H1 (cell line): ENCODE data around the gene SPATA32. TPM values are rescaled to one million over a fixed set of nuclear protein-coding genes. Genes with fewer than 3 reads are reported as not detected.

Experiments used
- CTCF ChIA-PET: fragments of 300-600 bp; sonication (Branson Sonifier 250); formaldehyde crosslinking; loops from one replicate; lab custom pipeline; 2021; ENCODE audit not compliant: partially characterized antibody; lab: Charles Lee
- POLR2A ChIA-PET: fragments of 300-600 bp; sonication (Branson Sonifier 250); formaldehyde crosslinking; loops from one replicate; lab custom pipeline; 2021; ENCODE audit warnings: inconsistent platforms; ENCODE audit not compliant: partially characterized antibody; lab: Charles Lee
- DNase-seq, 2 experiments: peaks; one replicate each; pipeline versions ENCODE4 v3.0.0 to v3.0.0-alpha.2; 2010 to 2022; ENCODE audit warnings: low spot score in 2 of 2, low read depth in 1 of 2, mixed read lengths in 1 of 2
- FAIRE-seq: peaks from 2 replicates; lab custom pipeline; 2011; peaks lifted over from hg19 to GRCh38; lab: Jason Lieb, UNC
- H2AFZ ChIP-seq: 2 replicates; pipeline ENCODE4 v1.8.1; 2012; ENCODE audit warnings: low read length, inconsistent platforms
- H2AK5ac ChIP-seq: 2 replicates; pipeline ENCODE4 v1.6.1; 2013; ENCODE audit warnings: low read depth, low read length
- H2BK120ac ChIP-seq: replicated peaks from 2 replicates; pipeline ENCODE3; 2013; ENCODE audit warnings: low read depth, low read length, inconsistent platforms
- H2BK12ac ChIP-seq: 2 replicates; pipeline ENCODE4 v1.6.1; 2013; ENCODE audit warnings: low read depth, low read length
- H2BK15ac ChIP-seq: 2 replicates; pipeline ENCODE4 v1.6.1; 2013; ENCODE audit warnings: low read length
- H2BK20ac ChIP-seq: 2 replicates; pipeline ENCODE4 v1.6.1; 2013; ENCODE audit warnings: low read length
- H2BK5ac ChIP-seq: 2 replicates; pipeline ENCODE4 v1.6.1; 2013; ENCODE audit warnings: low read depth, low read length
- H3K14ac ChIP-seq: 2 replicates; pipeline ENCODE4 v1.6.1; 2013; ENCODE audit warnings: inconsistent platforms; ENCODE audit not compliant: insufficient read length
- H3K18ac ChIP-seq: 2 replicates; pipeline ENCODE4 v1.6.1; 2013; ENCODE audit warnings: low read length; ENCODE audit errors: extremely low read depth
- H3K23ac ChIP-seq: 2 replicates; pipeline ENCODE4 v1.6.1; 2013; ENCODE audit warnings: inconsistent platforms; ENCODE audit not compliant: insufficient read length
- H3K23me2 ChIP-seq: 2 replicates; pipeline ENCODE4 v1.6.1; 2013; ENCODE audit warnings: low read depth, low read length
- H3K27ac ChIP-seq: 2 replicates; pipeline ENCODE4 v1.6.1; 2011; ENCODE audit warnings: low read depth, low read length, inconsistent platforms
- H3K27me3 ChIP-seq, 4 experiments: replicated peaks in 1 of 4; 1 replicate in 1 of 4; 2 replicates in 3 of 4; pipeline versions ENCODE4 v1.6.1 to v1.8.1; 2011 to 2013; ENCODE audit warnings: low read length in 3 of 4, mild to moderate bottlenecking in 3 of 4, inconsistent platforms in 2 of 4, mixed read lengths in 2 of 4, moderate library complexity in 1 of 4; ENCODE audit not compliant: control insufficient read depth in 3 of 4, insufficient read depth in 3 of 4; ENCODE audit errors: extremely low read depth in 1 of 4
- H3K36me3 ChIP-seq, 4 experiments: 2 replicates each; pipeline versions ENCODE4 v1.6.1 to v1.8.1; 2011 to 2013; ENCODE audit warnings: mild to moderate bottlenecking in 4 of 4, low read length in 3 of 4, moderate library complexity in 2 of 4, control low read depth in 1 of 4, inconsistent platforms in 1 of 4; ENCODE audit not compliant: insufficient read depth in 4 of 4, control insufficient read depth in 2 of 4
- H3K4ac ChIP-seq: replicated peaks from 2 replicates; pipeline ENCODE3; 2013; ENCODE audit warnings: low read length, low read depth, mixed read lengths, inconsistent platforms; ENCODE audit not compliant: insufficient read length
- H3K4me1 ChIP-seq, 4 experiments: replicated peaks in 1 of 4; 1 replicate in 1 of 4; 2 replicates in 3 of 4; pipeline versions ENCODE4 v1.6.1 to v1.8.1; 2011 to 2013; ENCODE audit warnings: low read length in 3 of 4, inconsistent platforms in 2 of 4, mixed read lengths in 1 of 4; ENCODE audit not compliant: insufficient read depth in 4 of 4, control insufficient read depth in 3 of 4
- H3K4me2 ChIP-seq, 2 experiments: 2 replicates each; pipeline versions ENCODE4 v1.6.1 to v1.8.1; 2011 to 2013; ENCODE audit warnings: low read depth in 2 of 2, low read length in 2 of 2, control low read depth in 1 of 2, inconsistent platforms in 1 of 2, mild to moderate bottlenecking in 1 of 2; ENCODE audit not compliant: insufficient read depth in 1 of 2
- H3K4me3 ChIP-seq, 4 experiments: fragments of 200-600, 300-600 bp in 1 of 4; sonication (generic), shearing (Covaris generic), sonication (Bioruptor Twin) in 1 of 4; 2 replicates each; pipeline versions ENCODE4 v1.5.1 to v1.8.1; 2011 to 2016; ENCODE audit warnings: low read length in 4 of 4, low read depth in 3 of 4, control low read depth in 2 of 4, inconsistent platforms in 2 of 4, mild to moderate bottlenecking in 2 of 4, mixed read lengths in 1 of 4, moderate library complexity in 1 of 4; ENCODE audit not compliant: insufficient read depth in 2 of 4; ENCODE audit errors: extremely low read depth in 1 of 4
- H3K56ac ChIP-seq: replicated peaks from 2 replicates; pipeline ENCODE3; 2013; ENCODE audit warnings: low read depth, mild to moderate bottlenecking, mixed read lengths, low read length, inconsistent platforms; ENCODE audit not compliant: insufficient read length
- H3K79me1 ChIP-seq: 2 replicates; pipeline ENCODE4 v1.6.1; 2013; ENCODE audit warnings: low read depth, low read length, control low read depth
- H3K79me2 ChIP-seq, 2 experiments: 2 replicates each; pipeline versions ENCODE4 v1.6.1 to v1.8.1; 2012 to 2013; ENCODE audit warnings: low read length in 2 of 2, mild to moderate bottlenecking in 2 of 2, inconsistent platforms in 1 of 2; ENCODE audit not compliant: insufficient read depth in 2 of 2, control insufficient read depth in 1 of 2
- H3K9ac ChIP-seq, 4 experiments: replicated peaks in 1 of 4; 1 replicate in 1 of 4; 2 replicates in 3 of 4; pipeline versions ENCODE4 v1.6.1 to v1.8.1; 2011 to 2013; ENCODE audit warnings: low read depth in 3 of 4, low read length in 3 of 4, control low read depth in 2 of 4, mild to moderate bottlenecking in 2 of 4, moderate library complexity in 2 of 4, inconsistent platforms in 1 of 4; ENCODE audit errors: extremely low read depth in 1 of 4
- H3K9me3 ChIP-seq, 2 experiments: 2 replicates each; pipeline versions ENCODE4 v1.6.1 to v1.8.1; 2012 to 2013; ENCODE audit warnings: mild to moderate bottlenecking in 2 of 2, moderate library complexity in 2 of 2, control low read depth in 1 of 2, inconsistent platforms in 1 of 2, low read depth in 1 of 2, low read length in 1 of 2, mixed read lengths in 1 of 2; ENCODE audit not compliant: insufficient read depth in 2 of 2
- H4K20me1 ChIP-seq, 2 experiments: replicated peaks in 1 of 2; 2 replicates each; pipeline versions ENCODE3 to v1.8.1; 2011 to 2013; ENCODE audit warnings: inconsistent platforms in 2 of 2, low read length in 2 of 2, mild to moderate bottlenecking in 1 of 2; ENCODE audit not compliant: insufficient read depth in 2 of 2, control insufficient read depth in 1 of 2
- H4K5ac ChIP-seq: 2 replicates; pipeline ENCODE4 v1.6.1; 2013; ENCODE audit warnings: low read length, low read depth, mixed read lengths, inconsistent platforms; ENCODE audit not compliant: insufficient read length
- H4K8ac ChIP-seq: 2 replicates; pipeline ENCODE4 v1.8.0; 2013; ENCODE audit warnings: mild to moderate bottlenecking, moderate library complexity, low read length, inconsistent platforms; ENCODE audit not compliant: insufficient read depth; ENCODE audit errors: extremely low read depth
- H4K91ac ChIP-seq: replicated peaks from 2 replicates; pipeline ENCODE3; 2013; ENCODE audit warnings: low read length, mixed read lengths, inconsistent platforms; ENCODE audit not compliant: insufficient read length
- ATF2 ChIP-seq: IDR thresholded peaks from 2 replicates; pipeline ENCODE4 v1.6.1; 2012; ENCODE audit warnings: low read length, inconsistent platforms
- EGR1 ChIP-seq: IDR thresholded peaks from 2 replicates; pipeline ENCODE4 v1.6.1; 2011; ENCODE audit warnings: low read depth, low read length, borderline replicate concordance
- EZH2 ChIP-seq: fragments of 200-600 bp; sonication (generic); IDR thresholded peaks from 2 replicates; pipeline ENCODE4 v1.7.1; 2012; ENCODE audit warnings: low read depth, mild to moderate bottlenecking, moderate library complexity, low read length, inconsistent platforms; ENCODE audit not compliant: severe bottlenecking
- JUN ChIP-seq: IDR thresholded peaks from 2 replicates; pipeline ENCODE4 v1.6.1; 2011; ENCODE audit warnings: low read depth, mild to moderate bottlenecking, improper control_type of control experiment, low read length
- KDM5A ChIP-seq: fragments of 200-600 bp; IDR thresholded peaks from 2 replicates; pipeline ENCODE4 v1.7.1; 2012; ENCODE audit warnings: mild to moderate bottlenecking, low read length, inconsistent platforms, mixed read lengths
- NANOG ChIP-seq: IDR thresholded peaks from 2 replicates; pipeline ENCODE4 v1.6.1; 2011; ENCODE audit warnings: low read length, low read depth, mild to moderate bottlenecking, inconsistent platforms; ENCODE audit not compliant: insufficient read depth, poor library complexity, severe bottlenecking
- PHF8 ChIP-seq: fragments of 200-600 bp; sonication (generic); conservative IDR thresholded peaks from 2 replicates; pipeline ENCODE4 v1.7.1; 2012; ENCODE audit warnings: low read depth, mild to moderate bottlenecking, inconsistent platforms, low read length, moderate library complexity
- POU5F1 ChIP-seq: IDR thresholded peaks from 2 replicates; pipeline ENCODE4 v1.6.1; 2011; ENCODE audit warnings: low read depth, mild to moderate bottlenecking, low read length, moderate library complexity
- SIX5 ChIP-seq: IDR thresholded peaks from 2 replicates; pipeline ENCODE4 v1.6.1; 2011; ENCODE audit warnings: mild to moderate bottlenecking, low read depth, low read length
- WGBS, 2 experiments: shearing (Covaris generic) in 1 of 2; methylation state at CpG; one replicate each; pipeline versions ENCODE4 v1.1.6 to v1.1.7; 2013 to 2015; ENCODE audit warnings: low lambda C conversion rate in 2 of 2, mixed read lengths in 2 of 2, inconsistent platforms in 1 of 2, low coverage in 1 of 2, missing lambda C conversion rate in 1 of 2; ENCODE audit not compliant: insufficient replicate concordance in 2 of 2, insufficient coverage in 1 of 2, insufficient read length in 1 of 2; ENCODE audit errors: extremely low coverage in 1 of 2, missing lambda C conversion rate in 1 of 2; 5-methylcytosine and 5-hydroxymethylcytosine counted together
- polyA plus RNA-seq, 7 experiments: library from polyadenylated mRNA; depleted of rRNA in 3 of 7; stranded (reverse) in 5 of 7; unstranded in 2 of 7; fragments of >200 nt in 5 of 7; fragments of 200-250 nt in 2 of 7; gene quantifications; 1 replicate in 5 of 7; 2 replicates in 1 of 7; 4 replicates in 1 of 7; pipeline versions ENCODE4 v1.2.1 to v1.2.3, GENCODE V29; 2011 to 2013; ENCODE audit warnings: missing spikeins in 2 of 7, mixed read lengths in 2 of 7
- total RNA-seq: library from RNA; stranded (reverse); fragmentation: NEBNext Ultra II Directional; extraction: Animal tissue kit (Norgen Biotek cat#: 25700); gene quantifications from 2 replicates; pipeline ENCODE4 v1.2.1, GENCODE V29; 2021

Gene SPATA32
- total and polyA plus RNA-seq, 2 of the 8 experiments (the other 6 are each of a cell fraction or from before 2014, with no cell fraction given) = 0.24 TPM; not detected in 1

DNA sequence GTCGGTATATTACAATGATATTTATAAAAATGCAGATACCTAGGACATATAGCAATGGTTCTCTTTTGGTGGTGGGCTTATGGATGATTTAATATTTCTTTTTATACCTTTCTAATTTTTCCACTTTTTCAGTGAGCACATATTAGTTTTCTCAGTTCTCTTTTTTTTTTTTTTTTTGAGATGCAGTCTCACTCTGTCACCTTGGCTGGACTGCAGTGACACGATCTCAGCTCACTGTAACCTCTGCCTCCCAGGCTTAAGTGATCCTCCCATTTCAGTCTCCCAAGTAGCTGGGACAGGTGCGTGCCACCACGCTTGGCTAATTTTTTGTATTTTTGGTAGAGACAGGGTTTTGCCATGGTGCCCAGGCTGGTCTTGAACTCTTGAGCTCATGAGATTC, 39.8 kb upstream of the SPATA32 start:
- ChIA-PET POLR2A (interaction anchor here (2.6 kb wide), 1 partner anchor 15 kb away, joined by 10 read pairs; the partner anchor contains the start of gene MAP3K14), CTCF (interaction anchor here (0.7 to 2.3 kb wide), 8 partner anchors 11 to 124 kb away, joined by 3 to 10 read pairs (median 4); no protein-coding TSS in a partner anchor)
- Histone ChIP-seq H3K79me1 (peaks cover 5% of the 10 kb centered on the region), H2BK15ac (no peak overlapping the region), H2AK5ac (no peak overlapping the region), H2BK120ac (no peak overlapping the region), H3K79me2 (peaks cover 0 to 22% of the 10 kb centered on the region in 2 experiments; a peak in 2 of 4 replicates), H3K23me2 (no peaks in the 10 kb centered on the region), H3K4me3 (no peak overlapping the region), H3K4me1 (peaks cover 0 to 3% (median 0%) of the 10 kb centered on the region in 4 experiments; a peak in 3 of 7 replicates), H2BK20ac (no peak overlapping the region), H2AFZ (no peak overlapping the region), H3K23ac (no peak overlapping the region), H4K5ac (no peak overlapping the region), H4K20me1 (peaks cover 3 to 6% of the 10 kb centered on the region in 2 experiments), H2BK5ac (no peak overlapping the region), H3K9ac (no peak overlapping the region), H4K8ac (no peak overlapping the region), H3K27me3 (no peaks in the 10 kb centered on the region), H3K9me3 (no peaks in the 10 kb centered on the region), H3K4ac (no peak overlapping the region), H3K27ac (no peak overlapping the region), H3K4me2 (no peak overlapping the region), H3K36me3 (no peaks in the 10 kb centered on the region), H3K18ac (no peak overlapping the region), H2BK12ac (no peak overlapping the region), H4K91ac (no peak overlapping the region), H3K56ac (no peak overlapping the region), H3K14ac (no peak overlapping the region)
- FAIRE-seq (no peak), DNase-seq (no peak)
- 94% methylated on average over 4 of the region's 4 CpGs; no CpG with 5 or more reads in 1 of the 2 experiments for WGBS, 2 experiments
- TF ChIP-seq SIX5 (no peak), KDM5A (no peak), NANOG (no peak), EZH2 (no peak), POU5F1 (no peak), EGR1 (no peak), JUN (no peak), PHF8 (no peak), ATF2 (no peak)
